Caco-2 (cell line): ENCODE measurements around the gene ETFA. TPM values are rescaled to one million over a fixed set of nuclear protein-coding genes. Genes with fewer than 3 reads are reported as not detected.
A peak's percentile ranks its signal among the peaks of the same experiment; 100 is the strongest.

Experiments used
- BruUV-seq: library from RNA; stranded (reverse); fragments of 400-500 nt; replicated peaks from 2 replicates; lab custom pipeline; 2021; lab: Mats Ljungman, UMichigan
- CTCF ChIA-PET: fragments of 300-600 bp; sonication (Branson Sonifier 250); formaldehyde crosslinking; loops from one replicate; lab custom pipeline; 2022; ENCODE audit warnings: antibody characterized with exemption; lab: Charles Lee
- POLR2A ChIA-PET: fragments of 300-600 bp; sonication (Branson Sonifier 250); formaldehyde crosslinking; loops from one replicate; lab custom pipeline; 2022; ENCODE audit warnings: antibody characterized with exemption; lab: Charles Lee
- DNase-seq, 2 experiments: peaks; one replicate each; pipeline versions ENCODE4 v3.0.0 to v3.0.0-alpha.2; 2020 to 2022
- H3K27me3 ChIP-seq: replicated peaks from 2 replicates; pipeline ENCODE4 v1.6.0; 2011; ENCODE audit warnings: low read length; ENCODE audit not compliant: control insufficient read depth, insufficient read depth
- H3K36me3 ChIP-seq: 2 replicates; pipeline ENCODE4 v1.5.1; 2011; ENCODE audit warnings: low read length; ENCODE audit not compliant: control insufficient read depth, insufficient read depth
- H3K4me1 ChIP-seq: fragments of 250-450 bp; sonication (Bioruptor Pico); 2 replicates; pipeline ENCODE4 v1.5.1; 2020; ENCODE audit warnings: mild to moderate bottlenecking
- H3K4me3 ChIP-seq: 2 replicates; pipeline ENCODE4 v1.5.1; 2011; ENCODE audit warnings: low read depth, mild to moderate bottlenecking, control low read depth, low read length
- H3K9me3 ChIP-seq: fragments of 250-450 bp; sonication (Bioruptor Pico); 2 replicates; pipeline ENCODE4 v1.5.1; 2020; ENCODE audit warnings: mild to moderate bottlenecking, moderate library complexity
- H3K27ac Mint-ChIP-seq: one replicate; pipeline ENCODE4 v1.8.0; 2022; ENCODE audit warnings: mixed read lengths; ENCODE audit not compliant: unreplicated experiment
- H3K27me3 Mint-ChIP-seq: one replicate; pipeline ENCODE4 v1.8.0; 2022; ENCODE audit warnings: mixed read lengths; ENCODE audit not compliant: insufficient read depth, unreplicated experiment
- H3K36me3 Mint-ChIP-seq: one replicate; pipeline ENCODE4 v1.8.0; 2022; ENCODE audit warnings: mild to moderate bottlenecking, mixed read lengths; ENCODE audit not compliant: insufficient read depth, unreplicated experiment
- H3K4me1 Mint-ChIP-seq: one replicate; pipeline ENCODE4 v1.8.0; 2022; ENCODE audit warnings: low read depth, mixed read lengths; ENCODE audit not compliant: unreplicated experiment
- H3K4me3 Mint-ChIP-seq: one replicate; pipeline ENCODE4 v1.8.0; 2022; ENCODE audit warnings: mild to moderate bottlenecking, moderate library complexity, mixed read lengths; ENCODE audit not compliant: unreplicated experiment
- H3K9me3 Mint-ChIP-seq: one replicate; pipeline ENCODE4 v1.8.0; 2022; ENCODE audit warnings: mixed read lengths; ENCODE audit not compliant: unreplicated experiment
- intact Hi-C: fragments of 100-400 bp; cut with micrococcal nuclease; formaldehyde crosslinking; loops from one replicate; pipeline ENCODE4 v1.10.0; 2022; ENCODE audit not compliant: unreplicated experiment
- total RNA-seq: library from RNA; stranded (reverse); gene quantifications from 2 replicates; pipeline ENCODE4 v1.2.3, GENCODE V29; 2022
- TF ChIP-seq, protein P1 (sequence below), 2 experiments: fragments of 200-600 bp in 1 of 2; IDR thresholded peaks; 1 replicate in 1 of 2; 2 replicates in 1 of 2; pipeline versions ENCODE4 v1.5.1 to v1.8.0; 2011 to 2022; ENCODE audit warnings: antibody characterized with exemption in 1 of 2, control low read depth in 1 of 2, inconsistent platforms in 1 of 2, low read depth in 1 of 2, low read length in 1 of 2, mild to moderate bottlenecking in 1 of 2, moderate library complexity in 1 of 2; ENCODE audit not compliant: insufficient read depth in 1 of 2, severe bottlenecking in 1 of 2, unreplicated experiment in 1 of 2

The ETFA gene
- total RNA-seq, 1 experiment from 2014 or later = 260 TPM

GRCh38 chr15:76346669-76347481 is 35.6 kb upstream of the ETFA start:
- BruUV-seq = no TSS peak
- no peaks in the 10 kb centered on the region for H3K27me3 Mint-ChIP-seq
- H3K9me3 Mint-ChIP-seq = no peaks in the 10 kb centered on the region
- H3K4me1 ChIP-seq = peaks cover 12% of the 10 kb centered on the region
- no peaks in the 10 kb centered on the region for H3K9me3 ChIP-seq
- ChIA-PET POLR2A (interaction anchor here (0.6 to 2.7 kb wide), 2 partner anchors 11 to 442 kb away, joined by 7 to 29 read pairs; partner anchors contain the start of gene ISL2), CTCF (interaction anchor here (2.0 kb wide), 1 partner anchor 11 kb away, joined by 6 read pairs; the partner anchor contains the start of gene ISL2)
- H3K4me1 Mint-ChIP-seq = peaks cover 9% of the 10 kb centered on the region
- H3K36me3 Mint-ChIP-seq = peaks cover 9% of the 10 kb centered on the region
- peak overlapping the region; percentile 75 for H3K4me3 ChIP-seq
- intact Hi-C loops = no loop called here
- peak overlapping the region; percentile 87 for H3K27ac Mint-ChIP-seq
- no peaks in the 10 kb centered on the region for H3K36me3 ChIP-seq
- TF ChIP-seq, protein P1, sequence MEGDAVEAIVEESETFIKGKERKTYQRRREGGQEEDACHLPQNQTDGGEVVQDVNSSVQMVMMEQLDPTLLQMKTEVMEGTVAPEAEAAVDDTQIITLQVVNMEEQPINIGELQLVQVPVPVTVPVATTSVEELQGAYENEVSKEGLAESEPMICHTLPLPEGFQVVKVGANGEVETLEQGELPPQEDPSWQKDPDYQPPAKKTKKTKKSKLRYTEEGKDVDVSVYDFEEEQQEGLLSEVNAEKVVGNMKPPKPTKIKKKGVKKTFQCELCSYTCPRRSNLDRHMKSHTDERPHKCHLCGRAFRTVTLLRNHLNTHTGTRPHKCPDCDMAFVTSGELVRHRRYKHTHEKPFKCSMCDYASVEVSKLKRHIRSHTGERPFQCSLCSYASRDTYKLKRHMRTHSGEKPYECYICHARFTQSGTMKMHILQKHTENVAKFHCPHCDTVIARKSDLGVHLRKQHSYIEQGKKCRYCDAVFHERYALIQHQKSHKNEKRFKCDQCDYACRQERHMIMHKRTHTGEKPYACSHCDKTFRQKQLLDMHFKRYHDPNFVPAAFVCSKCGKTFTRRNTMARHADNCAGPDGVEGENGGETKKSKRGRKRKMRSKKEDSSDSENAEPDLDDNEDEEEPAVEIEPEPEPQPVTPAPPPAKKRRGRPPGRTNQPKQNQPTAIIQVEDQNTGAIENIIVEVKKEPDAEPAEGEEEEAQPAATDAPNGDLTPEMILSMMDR (IDR thresholded peaks at IDR 0.05; ENCODE audit: insufficient read depth in 1 of 2, low read depth in 1 of 2, low read length in 1 of 2, severe bottlenecking in 1 of 2, unreplicated experiment in 1 of 2) = no peak
- H3K4me3 Mint-ChIP-seq = peak overlapping the region; percentile 87
- H3K27me3 ChIP-seq = no peaks in the 10 kb centered on the region
- DNase-seq = peak in 1 of 2 experiments; percentile 50

- TF ChIP-seq, protein P1 (IDR thresholded peaks at IDR 0.05; ENCODE audit: insufficient read depth in 1 of 2, low read depth in 1 of 2, low read length in 1 of 2, severe bottlenecking in 1 of 2, unreplicated experiment in 1 of 2) = no peak
- Histone ChIP-seq H3K9me3 (no peaks in the 10 kb centered on the region), H3K27me3 (no peaks in the 10 kb centered on the region), H3K36me3 (no peaks in the 10 kb centered on the region), H3K4me3 (peak overlapping the region; percentile 75), H3K4me1 (peaks cover 12% of the 10 kb centered on the region)
- Mint-ChIP-seq H3K27me3 (no peaks in the 10 kb centered on the region), H3K4me1 (peaks cover 9% of the 10 kb centered on the region), H3K36me3 (peaks cover 14% of the 10 kb centered on the region), H3K4me3 (peak overlapping the region; percentile 87), H3K27ac (peak overlapping the region; percentile 87), H3K9me3 (no peaks in the 10 kb centered on the region)
- DNase-seq = peak; percentile 67 to 70
- BruUV-seq = TSS peak; percentile 33
- ChIA-PET POLR2A (interaction anchor here (0.6 to 2.7 kb wide), 10 partner anchors 8 to 442 kb away, joined by 3 to 29 read pairs (median 6); partner anchors contain the start of gene ISL2), CTCF (interaction anchor here (0.7 to 2.0 kb wide), 3 partner anchors 9 to 12 kb away, joined by 3 to 11 read pairs (median 6); partner anchors contain the start of gene ISL2)
- intact Hi-C loops = no loop called here
These were observed 34.8 kb upstream of the ETFA start for GRCh38 chr15:76345880-76346668.

GRCh38 chr15:76345583-76345879 is 34.3 kb upstream of the ETFA start:
- Mint-ChIP-seq H3K36me3 (peaks cover 18% of the 10 kb centered on the region), H3K9me3 (no peaks in the 10 kb centered on the region), H3K4me3 (peak overlapping the region; percentile 87), H3K4me1 (peaks cover 9% of the 10 kb centered on the region), H3K27ac (peak overlapping the region; percentile 87), H3K27me3 (no peaks in the 10 kb centered on the region)
- intact Hi-C loops = no loop called here
- TF ChIP-seq, protein P1 (IDR thresholded peaks at IDR 0.05; ENCODE audit: insufficient read depth in 1 of 2, low read depth in 1 of 2, low read length in 1 of 2, severe bottlenecking in 1 of 2, unreplicated experiment in 1 of 2) = no peak
- no peaks in the 10 kb centered on the region for H3K9me3 ChIP-seq
- peaks cover 12% of the 10 kb centered on the region for H3K4me1 ChIP-seq
- no peaks in the 10 kb centered on the region for H3K27me3 ChIP-seq
- ChIA-PET POLR2A (interaction anchor here (0.6 to 2.7 kb wide), 9 partner anchors 8 to 244 kb away, joined by 3 to 29 read pairs (median 5); partner anchors contain the start of gene ISL2), CTCF (interaction anchor here (0.7 to 2.0 kb wide), 3 partner anchors 9 to 11 kb away, joined by 3 to 11 read pairs (median 6); partner anchors contain the start of gene ISL2)
- H3K4me3 ChIP-seq = peak overlapping the region; percentile 75
- H3K36me3 ChIP-seq = no peaks in the 10 kb centered on the region
- no TSS peak for BruUV-seq
- DNase-seq = no peak
